ENCODE results near the gene ATG10.
A peak's percentile ranks its signal among the peaks of the same experiment; 100 is the strongest.

The ATG10 gene

GRCh38 chr5:82218374-82219156 is 246.7 kb downstream of the ATG10 start:
- TF ChIP-seq CTCF (IDR thresholded peaks at IDR 0.05; ENCODE audit: low read depth, low read length) = no peak
- H3K4me3 ChIP-seq (ENCODE audit: low read depth, low read length) = no peak overlapping the region

GRCh38 chr5:82221020-82221419 is 249.2 kb downstream of the ATG10 start:
- H3K4me3 ChIP-seq (ENCODE audit: low read depth, low read length) = no peak overlapping the region
- TF ChIP-seq CTCF (IDR thresholded peaks at IDR 0.05; ENCODE audit: low read depth, low read length) = no peak

- H3K4me3 ChIP-seq (ENCODE audit: low read depth, low read length) = no peak overlapping the region
- no peak for TF ChIP-seq CTCF (IDR thresholded peaks at IDR 0.05; ENCODE audit: low read depth, low read length)
Measured at GRCh38 chr5:82222597-82223574, 251.1 kb downstream of the ATG10 start.

GRCh38 chr5:82225525-82226172 is 253.8 kb downstream of the ATG10 start:
- H3K4me3 ChIP-seq (ENCODE audit: low read depth, low read length) = no peak overlapping the region
- TF ChIP-seq CTCF (IDR thresholded peaks at IDR 0.05; ENCODE audit: low read depth, low read length) = peak; percentile 70

- TF ChIP-seq CTCF (IDR thresholded peaks at IDR 0.05; ENCODE audit: low read depth, low read length) = no peak
- no peak overlapping the region for H3K4me3 ChIP-seq (ENCODE audit: low read depth, low read length)
Measured at GRCh38 chr5:82234885-82235284, 263.1 kb downstream of the ATG10 start.

GRCh38 chr5:82244151-82244550 is 272.3 kb downstream of the ATG10 start:
- no peak overlapping the region for H3K4me3 ChIP-seq (ENCODE audit: low read depth, low read length)

More at GRCh38 chr5:82244151-82244550, 272.3 kb downstream of the ATG10 start:
- no peak for TF ChIP-seq CTCF (IDR thresholded peaks at IDR 0.05; ENCODE audit: low read depth, low read length)
